Right lobe of liver (tissue), 4 donors: ENCODE data around the gene BMP4.

Source experiments
- POLR2A ChIP-seq: fragments of 450-650 bp; IDR thresholded peaks from one replicate; pipeline ENCODE4 v1.6.1; 2017; ENCODE audit warnings: antibody characterized with exemption, mild to moderate bottlenecking
- TF ChIP-seq, protein P1 (sequence below), 4 donors: fragments of 200-600 bp in 3 of 4; fragments of 450-650 bp in 1 of 4; IDR thresholded peaks; one replicate each; pipeline versions ENCODE4 v1.5.1 to v1.8.0; 2016 to 2022; ENCODE audit warnings: antibody characterized with exemption in 4 of 4, mild to moderate bottlenecking in 2 of 4
- donor health status: DM: no; HTN: no; CAD: no.
- donor health status: DM: no; HTN: no; CAD: no.
- donor health status: DM: no; HTN: yes; CAD: no.

DNA sequence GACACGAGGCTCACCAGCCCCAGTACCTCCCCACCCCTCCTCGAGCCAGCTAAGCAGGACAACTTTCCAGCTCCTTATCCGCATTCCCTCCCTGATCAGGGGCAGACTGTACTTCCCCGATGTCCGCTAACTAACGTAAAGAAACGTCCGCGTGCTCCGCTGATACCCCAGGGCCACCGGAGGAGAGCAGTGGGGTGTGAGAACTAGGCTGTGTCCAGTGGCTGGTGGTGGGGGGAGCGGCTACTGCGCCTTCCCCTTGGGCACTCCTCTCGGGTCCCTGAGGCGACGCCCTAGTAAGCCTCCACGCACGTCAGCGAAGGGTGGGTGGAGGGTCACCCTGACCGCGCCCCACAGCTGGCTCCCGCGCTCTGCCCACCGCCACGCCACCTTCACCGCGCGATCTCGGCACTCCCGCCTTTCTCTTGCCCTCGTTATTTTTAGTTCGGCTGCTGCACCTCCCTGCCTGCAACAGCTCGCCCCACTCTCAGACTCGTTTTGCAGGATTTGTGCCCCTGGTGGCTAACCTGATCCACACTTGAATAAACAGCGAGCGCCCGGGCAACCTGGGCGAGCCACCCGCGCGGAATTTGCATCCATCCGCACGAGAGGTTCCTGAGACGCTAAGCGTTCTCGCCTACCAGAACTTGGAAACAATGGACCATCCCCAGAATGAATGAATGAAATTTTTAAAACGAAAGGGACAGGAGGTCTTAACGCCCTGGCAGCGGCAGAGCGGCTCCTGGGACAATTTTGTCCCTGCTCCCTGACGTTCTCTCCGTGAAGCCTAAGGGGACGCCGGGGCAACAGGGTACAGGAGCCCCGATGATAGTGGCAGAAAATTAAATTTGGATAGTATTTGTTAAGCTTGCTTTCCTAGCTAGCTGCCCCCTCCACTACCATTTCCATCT is 6.9 kb upstream of the BMP4 start:
- TF ChIP-seq, protein P1, sequence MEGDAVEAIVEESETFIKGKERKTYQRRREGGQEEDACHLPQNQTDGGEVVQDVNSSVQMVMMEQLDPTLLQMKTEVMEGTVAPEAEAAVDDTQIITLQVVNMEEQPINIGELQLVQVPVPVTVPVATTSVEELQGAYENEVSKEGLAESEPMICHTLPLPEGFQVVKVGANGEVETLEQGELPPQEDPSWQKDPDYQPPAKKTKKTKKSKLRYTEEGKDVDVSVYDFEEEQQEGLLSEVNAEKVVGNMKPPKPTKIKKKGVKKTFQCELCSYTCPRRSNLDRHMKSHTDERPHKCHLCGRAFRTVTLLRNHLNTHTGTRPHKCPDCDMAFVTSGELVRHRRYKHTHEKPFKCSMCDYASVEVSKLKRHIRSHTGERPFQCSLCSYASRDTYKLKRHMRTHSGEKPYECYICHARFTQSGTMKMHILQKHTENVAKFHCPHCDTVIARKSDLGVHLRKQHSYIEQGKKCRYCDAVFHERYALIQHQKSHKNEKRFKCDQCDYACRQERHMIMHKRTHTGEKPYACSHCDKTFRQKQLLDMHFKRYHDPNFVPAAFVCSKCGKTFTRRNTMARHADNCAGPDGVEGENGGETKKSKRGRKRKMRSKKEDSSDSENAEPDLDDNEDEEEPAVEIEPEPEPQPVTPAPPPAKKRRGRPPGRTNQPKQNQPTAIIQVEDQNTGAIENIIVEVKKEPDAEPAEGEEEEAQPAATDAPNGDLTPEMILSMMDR (IDR thresholded peaks at IDR 0.05), result peak; percentile 43 to 58 (median 51)
- TF ChIP-seq POLR2A, result no peak
